Fibroblast of lung (primary cell): ENCODE data around the gene NDST1. TPM values are rescaled to one million over a fixed set of nuclear protein-coding genes. Genes with fewer than 3 reads are reported as not detected.

Experiments used
- DNase-seq, 2 donors: peaks; one replicate each; pipeline versions ENCODE4 v3.0.0 to v3.0.0-alpha.2; 2010; ENCODE audit warnings: low read depth in 2 of 2
- H2AFZ ChIP-seq: 2 replicates; pipeline ENCODE4 v1.5.1; 2012; ENCODE audit warnings: low read length, control low read depth, inconsistent platforms
- H3K27ac ChIP-seq: 2 replicates; pipeline ENCODE4 v1.5.1; 2011; ENCODE audit warnings: low read length, control low read depth; ENCODE audit not compliant: insufficient read depth
- H3K27me3 ChIP-seq: 2 replicates; pipeline ENCODE4 v1.5.1; 2011; ENCODE audit warnings: mild to moderate bottlenecking, low read length; ENCODE audit not compliant: control insufficient read depth, insufficient read depth
- H3K36me3 ChIP-seq: 2 replicates; pipeline ENCODE4 v1.5.1; 2011; ENCODE audit warnings: low read length; ENCODE audit not compliant: control insufficient read depth, insufficient read depth
- H3K4me1 ChIP-seq: 2 replicates; pipeline ENCODE4 v1.5.1; 2011; ENCODE audit warnings: low read length; ENCODE audit not compliant: control insufficient read depth, insufficient read depth; ENCODE audit errors: extremely low read depth
- H3K4me2 ChIP-seq: 2 replicates; pipeline ENCODE4 v1.5.1; 2011; ENCODE audit warnings: low read length, control low read depth; ENCODE audit not compliant: insufficient read depth; ENCODE audit errors: extremely low read depth
- H3K4me3 ChIP-seq, 4 experiments: fragments of 200-600 bp in 1 of 4; sonication (generic) in 1 of 4; replicated peaks in 1 of 4; 2 replicates each; pipeline ENCODE4 v1.5.1; 2011 to 2016; ENCODE audit warnings: low read length in 4 of 4, low read depth in 3 of 4, mild to moderate bottlenecking in 3 of 4, control low read depth in 2 of 4, inconsistent platforms in 1 of 4, mixed read lengths in 1 of 4; ENCODE audit not compliant: insufficient read depth in 1 of 4; ENCODE audit errors: control extremely low read depth in 1 of 4
- H3K79me2 ChIP-seq: 2 replicates; pipeline ENCODE4 v1.5.1; 2012; ENCODE audit warnings: mild to moderate bottlenecking, low read length, inconsistent platforms; ENCODE audit not compliant: control insufficient read depth, insufficient read depth
- H3K9ac ChIP-seq: 2 replicates; pipeline ENCODE4 v1.5.1; 2011; ENCODE audit warnings: mild to moderate bottlenecking, low read length, control low read depth; ENCODE audit not compliant: insufficient read depth
- H3K9me3 ChIP-seq: 2 replicates; pipeline ENCODE4 v1.5.1; 2012; ENCODE audit warnings: low read depth, low read length; ENCODE audit not compliant: control insufficient read depth, insufficient read depth
- H4K20me1 ChIP-seq: 2 replicates; pipeline ENCODE4 v1.5.1; 2011; ENCODE audit warnings: low read length; ENCODE audit not compliant: control insufficient read depth, insufficient read depth; ENCODE audit errors: extremely low read depth
- EZH2 ChIP-seq: IDR thresholded peaks from 2 replicates; pipeline ENCODE4 v1.5.1; 2012; ENCODE audit warnings: low read length, control low read depth, mild to moderate bottlenecking; ENCODE audit errors: missing control alignments
- polyA plus RNA-seq, 2 donors: library from polyadenylated mRNA; depleted of rRNA in 1 of 2; stranded (reverse) in 1 of 2; unstranded in 1 of 2; fragments of >200 nt; gene quantifications; 2 replicates each; pipeline ENCODE4 v1.2.1, GENCODE V29; 2011 to 2012; ENCODE audit warnings: missing spikeins in 1 of 2
- total RNA-seq: library from RNA; depleted of rRNA; stranded (reverse); fragments of >200 nt; gene quantifications from 2 replicates; pipeline ENCODE4 v1.2.1, GENCODE V29; 2014
- TF ChIP-seq, protein P1 (sequence below), 2 donors: IDR thresholded peaks in 1 of 2; conservative IDR thresholded peaks in 1 of 2; 1 replicate in 1 of 2; 2 replicates in 1 of 2; pipeline ENCODE4 v1.5.1; 2011 to 2012; ENCODE audit warnings: low read length in 2 of 2, control low read depth in 1 of 2, inconsistent platforms in 1 of 2, low read depth in 1 of 2, mild to moderate bottlenecking in 1 of 2

NDST1 gene
- total and polyA plus RNA-seq, 2 donors (not counting 1 experiment from before 2014, with no cell fraction given): 38.5 to 94.8 TPM

DNA sequence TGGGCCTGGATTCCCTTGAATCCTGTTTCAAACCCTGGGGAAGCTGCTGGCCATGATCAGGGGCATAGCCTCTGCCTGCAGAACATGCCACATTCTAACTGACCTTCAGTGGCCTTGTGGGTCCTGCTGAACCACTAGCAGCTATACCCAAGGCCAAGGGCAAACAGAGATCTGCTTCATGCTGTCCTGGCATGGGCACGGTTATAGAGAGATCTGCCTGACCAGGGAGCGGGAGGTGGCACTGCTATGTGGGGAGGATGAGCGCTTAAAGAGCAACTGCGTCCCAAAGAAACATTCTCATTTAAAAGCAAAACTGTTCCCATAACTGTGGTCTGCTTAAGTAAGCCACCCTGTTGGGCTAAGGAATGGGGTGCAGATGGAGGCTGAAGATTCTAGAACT is 96.1 kb downstream of the NDST1 start:
- H3K27ac ChIP-seq: no peak overlapping the region

DNA sequence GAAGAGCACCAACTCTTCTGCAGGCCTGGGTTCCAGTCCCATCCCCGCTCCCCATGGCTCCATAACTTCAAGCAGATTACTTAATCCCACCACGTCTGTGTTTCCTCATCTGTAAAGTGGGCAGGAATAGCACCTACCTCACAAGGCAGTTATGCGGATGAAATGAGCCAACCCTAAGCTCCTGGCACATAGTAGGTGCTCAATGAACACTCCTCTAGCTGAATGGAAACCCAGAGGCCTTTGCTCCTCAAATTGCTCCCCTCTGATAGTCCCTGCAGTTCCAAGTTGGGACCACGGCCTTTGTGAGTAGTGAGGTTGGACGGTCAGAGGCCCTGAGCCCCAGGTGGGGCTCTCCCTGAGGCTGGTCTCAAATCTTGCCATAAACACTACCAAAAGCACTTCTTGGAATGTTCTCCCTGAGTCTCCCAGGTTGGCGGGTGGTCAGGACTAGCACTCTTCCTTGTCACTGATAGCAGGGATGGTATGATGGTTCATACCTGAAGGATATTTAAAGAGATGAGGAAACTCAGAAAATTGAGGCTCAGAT is 97.0 kb downstream of the NDST1 start:
- no peak overlapping the region for H3K9ac ChIP-seq
- H2AFZ ChIP-seq: no peak overlapping the region
- no peaks in the 10 kb centered on the region for H4K20me1 ChIP-seq
- H3K4me2 ChIP-seq: no peak overlapping the region
- TF ChIP-seq EZH2: no peak
- TF ChIP-seq, protein P1, sequence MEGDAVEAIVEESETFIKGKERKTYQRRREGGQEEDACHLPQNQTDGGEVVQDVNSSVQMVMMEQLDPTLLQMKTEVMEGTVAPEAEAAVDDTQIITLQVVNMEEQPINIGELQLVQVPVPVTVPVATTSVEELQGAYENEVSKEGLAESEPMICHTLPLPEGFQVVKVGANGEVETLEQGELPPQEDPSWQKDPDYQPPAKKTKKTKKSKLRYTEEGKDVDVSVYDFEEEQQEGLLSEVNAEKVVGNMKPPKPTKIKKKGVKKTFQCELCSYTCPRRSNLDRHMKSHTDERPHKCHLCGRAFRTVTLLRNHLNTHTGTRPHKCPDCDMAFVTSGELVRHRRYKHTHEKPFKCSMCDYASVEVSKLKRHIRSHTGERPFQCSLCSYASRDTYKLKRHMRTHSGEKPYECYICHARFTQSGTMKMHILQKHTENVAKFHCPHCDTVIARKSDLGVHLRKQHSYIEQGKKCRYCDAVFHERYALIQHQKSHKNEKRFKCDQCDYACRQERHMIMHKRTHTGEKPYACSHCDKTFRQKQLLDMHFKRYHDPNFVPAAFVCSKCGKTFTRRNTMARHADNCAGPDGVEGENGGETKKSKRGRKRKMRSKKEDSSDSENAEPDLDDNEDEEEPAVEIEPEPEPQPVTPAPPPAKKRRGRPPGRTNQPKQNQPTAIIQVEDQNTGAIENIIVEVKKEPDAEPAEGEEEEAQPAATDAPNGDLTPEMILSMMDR (conservative IDR thresholded peaks at IDR 0.05 in 1 of 2, IDR thresholded peaks at IDR 0.05 in 1 of 2; ENCODE audit: low read depth in 1 of 2, low read length in 2 of 2): no peak
- peaks cover 4% of the 10 kb centered on the region for H3K4me1 ChIP-seq
- no peaks in the 10 kb centered on the region for H3K9me3 ChIP-seq
- peaks cover 2% of the 10 kb centered on the region for H3K27me3 ChIP-seq
- H3K79me2 ChIP-seq: no peaks in the 10 kb centered on the region
- no peak overlapping the region for H3K27ac ChIP-seq
- H3K4me3 ChIP-seq: no peak overlapping the region
- no peak for DNase-seq
- H3K36me3 ChIP-seq: no peaks in the 10 kb centered on the region

More for the DNA sequence above, 96.1 kb downstream of the NDST1 start:
- peaks cover 5% of the 10 kb centered on the region for H3K4me1 ChIP-seq
- no peaks in the 10 kb centered on the region for H4K20me1 ChIP-seq
- peaks cover 2% of the 10 kb centered on the region for H3K27me3 ChIP-seq
- H3K79me2 ChIP-seq: no peaks in the 10 kb centered on the region
- no peak overlapping the region for H3K9ac ChIP-seq
- H3K4me3 ChIP-seq: no peak overlapping the region
- TF ChIP-seq, protein P1 (conservative IDR thresholded peaks at IDR 0.05 in 1 of 2, IDR thresholded peaks at IDR 0.05 in 1 of 2; ENCODE audit: low read depth in 1 of 2, low read length in 2 of 2): no peak
- TF ChIP-seq EZH2: no peak
- H3K4me2 ChIP-seq: no peak overlapping the region
- H3K36me3 ChIP-seq: no peaks in the 10 kb centered on the region
- DNase-seq: no peak
- no peaks in the 10 kb centered on the region for H3K9me3 ChIP-seq
- H2AFZ ChIP-seq: no peak overlapping the region

DNA sequence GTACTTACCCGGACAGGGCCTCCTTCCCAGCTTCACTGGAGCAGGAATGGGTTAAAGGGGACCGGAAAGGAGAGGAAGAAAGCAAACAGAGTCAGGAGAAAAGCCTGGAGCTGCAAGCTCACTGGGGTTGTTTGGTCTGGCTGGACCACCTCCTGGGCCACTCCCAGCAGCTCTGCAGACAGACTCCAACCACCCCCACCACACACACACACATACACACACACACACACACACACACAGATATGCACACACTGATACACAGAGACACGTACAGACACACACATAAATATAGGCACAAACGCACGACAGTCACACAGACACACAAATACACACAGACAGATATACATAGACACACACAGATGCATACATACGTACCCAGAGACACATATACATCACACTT is 97.6 kb downstream of the NDST1 start:
- Histone ChIP-seq H3K36me3 (no peaks in the 10 kb centered on the region), H3K27me3 (peaks cover 2% of the 10 kb centered on the region), H3K4me3 (no peak overlapping the region), H3K9me3 (no peaks in the 10 kb centered on the region), H3K9ac (no peak overlapping the region), H3K4me2 (no peak overlapping the region), H3K79me2 (no peaks in the 10 kb centered on the region), H3K4me1 (no peaks in the 10 kb centered on the region), H4K20me1 (no peaks in the 10 kb centered on the region), H3K27ac (no peak overlapping the region), H2AFZ (no peak overlapping the region)
- peak in 1 of 2 donors; percentile 34 for DNase-seq
- TF ChIP-seq, protein P1 (conservative IDR thresholded peaks at IDR 0.05 in 1 of 2, IDR thresholded peaks at IDR 0.05 in 1 of 2; ENCODE audit: low read depth in 1 of 2, low read length in 2 of 2): no peak
- TF ChIP-seq EZH2: no peak
